WTC11 (cell line): ENCODE results near the gene CCNA1. TPM values are rescaled to one million over a fixed set of nuclear protein-coding genes. Genes with fewer than 3 reads are reported as not detected.

Source experiments
- CBFB ChIP-seq: sonication (generic); formaldehyde crosslinking; IDR thresholded peaks from 2 replicates; pipeline ENCODE4 v1.8.1; 2022; ENCODE audit warnings: mild to moderate bottlenecking, low read depth, missing genetic modification reagents
- CREM ChIP-seq: sonication (generic); formaldehyde crosslinking; IDR thresholded peaks from 2 replicates; pipeline ENCODE4 v1.8.1; 2022; ENCODE audit warnings: mild to moderate bottlenecking, missing genetic modification reagents, moderate library complexity
- E2F4 ChIP-seq: sonication (generic); formaldehyde crosslinking; IDR thresholded peaks from 2 replicates; pipeline ENCODE4 v1.8.1; 2022; ENCODE audit warnings: low read depth, mild to moderate bottlenecking, moderate library complexity, missing genetic modification reagents, borderline replicate concordance
- ETV6 ChIP-seq: sonication (generic); formaldehyde crosslinking; IDR thresholded peaks from 2 replicates; pipeline ENCODE4 v1.8.1; 2022; ENCODE audit warnings: mild to moderate bottlenecking, missing genetic modification reagents
- FOXJ3 ChIP-seq: sonication (generic); formaldehyde crosslinking; IDR thresholded peaks from 2 replicates; pipeline ENCODE4 v1.9.0; 2021; ENCODE audit warnings: missing genetic modification reagents, mild to moderate bottlenecking, borderline replicate concordance
- FOXK1 ChIP-seq: sonication (generic); formaldehyde crosslinking; IDR thresholded peaks from 2 replicates; pipeline ENCODE4 v1.8.0; 2022; ENCODE audit warnings: mild to moderate bottlenecking, moderate library complexity, missing genetic modification reagents
- FOXP4 ChIP-seq: sonication (generic); formaldehyde crosslinking; IDR thresholded peaks from 2 replicates; pipeline ENCODE4 v1.8.0; 2022; ENCODE audit warnings: mild to moderate bottlenecking, missing genetic modification reagents
- GABPB1 ChIP-seq: sonication (generic); formaldehyde crosslinking; IDR thresholded peaks from 2 replicates; pipeline ENCODE4 v1.8.1; 2023; ENCODE audit warnings: mild to moderate bottlenecking, missing genetic modification reagents
- GRHL2 ChIP-seq: fragments of 250-450 bp; sonication (Bioruptor Pico); IDR thresholded peaks from 2 replicates; pipeline ENCODE4 v1.8.0; 2022; ENCODE audit warnings: mild to moderate bottlenecking, moderate library complexity; ENCODE audit not compliant: insufficient replicate concordance, severe bottlenecking
- KAT7 ChIP-seq: sonication (generic); formaldehyde crosslinking; IDR thresholded peaks from 2 replicates; pipeline ENCODE4 v1.8.1; 2023; ENCODE audit warnings: missing genetic modification reagents, mild to moderate bottlenecking, borderline replicate concordance
- MAX ChIP-seq: sonication (generic); formaldehyde crosslinking; IDR thresholded peaks from 2 replicates; pipeline ENCODE4 v1.8.0; 2022; ENCODE audit warnings: mild to moderate bottlenecking, missing genetic modification reagents
- MXD4 ChIP-seq: fragments of 250-450 bp; sonication (Bioruptor Pico); IDR thresholded peaks from 2 replicates; pipeline ENCODE4 v1.8.0; 2021; ENCODE audit warnings: mild to moderate bottlenecking, moderate library complexity, borderline replicate concordance
- NR1H2 ChIP-seq: sonication (generic); formaldehyde crosslinking; IDR thresholded peaks from 2 replicates; pipeline ENCODE4 v1.9.0; 2021; ENCODE audit warnings: mild to moderate bottlenecking, moderate library complexity, missing genetic modification reagents
- SMAD3 ChIP-seq: sonication (generic); formaldehyde crosslinking; IDR thresholded peaks from 2 replicates; pipeline ENCODE4 v1.8.0; 2022; ENCODE audit warnings: missing genetic modification reagents, mild to moderate bottlenecking, borderline replicate concordance
- SMAD4 ChIP-seq: sonication (generic); formaldehyde crosslinking; IDR thresholded peaks from 2 replicates; pipeline ENCODE4 v1.8.0; 2022; ENCODE audit warnings: mild to moderate bottlenecking, missing genetic modification reagents
- SOX15 ChIP-seq: fragments of 250-450 bp; sonication (Bioruptor Pico); IDR thresholded peaks from 2 replicates; pipeline ENCODE4 v1.9.0; 2021; ENCODE audit warnings: mild to moderate bottlenecking
- TCF7 ChIP-seq: sonication (generic); formaldehyde crosslinking; IDR thresholded peaks from 2 replicates; pipeline ENCODE4 v1.8.0; 2022; ENCODE audit warnings: mild to moderate bottlenecking, low read depth, missing genetic modification reagents, moderate library complexity
- ZBTB21 ChIP-seq: sonication (generic); formaldehyde crosslinking; IDR thresholded peaks from 2 replicates; pipeline ENCODE4 v1.8.1; 2023; ENCODE audit warnings: mild to moderate bottlenecking, missing genetic modification reagents, borderline replicate concordance
- ZNF121 ChIP-seq: sonication (generic); formaldehyde crosslinking; IDR thresholded peaks from 2 replicates; pipeline ENCODE4 v1.8.0; 2023; ENCODE audit warnings: missing genetic modification reagents
- ZNF317 ChIP-seq: sonication (generic); formaldehyde crosslinking; IDR thresholded peaks from 2 replicates; pipeline ENCODE4 v1.8.1; 2023; ENCODE audit warnings: low read depth, mild to moderate bottlenecking, moderate library complexity, missing genetic modification reagents, borderline replicate concordance
- ZNF423 ChIP-seq: fragments of 250-450 bp; sonication (Bioruptor Pico); IDR thresholded peaks from 2 replicates; pipeline ENCODE4 v2.1.2; 2022; ENCODE audit warnings: mild to moderate bottlenecking, moderate library complexity
- ZNF671 ChIP-seq: fragments of 250-450 bp; sonication (Bioruptor Pico); IDR thresholded peaks from 2 replicates; pipeline ENCODE4 v1.8.0; 2021; ENCODE audit warnings: mild to moderate bottlenecking
- total RNA-seq: library from RNA; stranded (reverse); gene quantifications from 3 replicates; pipeline ENCODE4 v1.2.3, GENCODE V29; 2021
- TF ChIP-seq, protein P1 (sequence below): fragments of 250-450 bp; sonication (Bioruptor Pico); IDR thresholded peaks from 2 replicates; pipeline ENCODE4 v1.9.0; 2021; ENCODE audit warnings: mild to moderate bottlenecking, borderline replicate concordance
- TF ChIP-seq, protein P2 (sequence below): sonication (generic); formaldehyde crosslinking; IDR thresholded peaks from 2 replicates; pipeline ENCODE4 v1.8.1; 2023; ENCODE audit warnings: mild to moderate bottlenecking, missing genetic modification reagents, moderate library complexity
- TF ChIP-seq, protein P3 (sequence below): sonication (generic); formaldehyde crosslinking; IDR thresholded peaks from 2 replicates; pipeline ENCODE4 v1.8.1; 2023; ENCODE audit warnings: mild to moderate bottlenecking, missing genetic modification reagents
- TF ChIP-seq, protein P4 (sequence below): sonication (generic); formaldehyde crosslinking; IDR thresholded peaks from 2 replicates; pipeline ENCODE4 v1.8.1; 2022; ENCODE audit warnings: mild to moderate bottlenecking, moderate library complexity, missing genetic modification reagents

CCNA1 gene
- total RNA-seq, 1 experiment from 2014 or later = 3.8 TPM

- TF ChIP-seq, protein P1, sequence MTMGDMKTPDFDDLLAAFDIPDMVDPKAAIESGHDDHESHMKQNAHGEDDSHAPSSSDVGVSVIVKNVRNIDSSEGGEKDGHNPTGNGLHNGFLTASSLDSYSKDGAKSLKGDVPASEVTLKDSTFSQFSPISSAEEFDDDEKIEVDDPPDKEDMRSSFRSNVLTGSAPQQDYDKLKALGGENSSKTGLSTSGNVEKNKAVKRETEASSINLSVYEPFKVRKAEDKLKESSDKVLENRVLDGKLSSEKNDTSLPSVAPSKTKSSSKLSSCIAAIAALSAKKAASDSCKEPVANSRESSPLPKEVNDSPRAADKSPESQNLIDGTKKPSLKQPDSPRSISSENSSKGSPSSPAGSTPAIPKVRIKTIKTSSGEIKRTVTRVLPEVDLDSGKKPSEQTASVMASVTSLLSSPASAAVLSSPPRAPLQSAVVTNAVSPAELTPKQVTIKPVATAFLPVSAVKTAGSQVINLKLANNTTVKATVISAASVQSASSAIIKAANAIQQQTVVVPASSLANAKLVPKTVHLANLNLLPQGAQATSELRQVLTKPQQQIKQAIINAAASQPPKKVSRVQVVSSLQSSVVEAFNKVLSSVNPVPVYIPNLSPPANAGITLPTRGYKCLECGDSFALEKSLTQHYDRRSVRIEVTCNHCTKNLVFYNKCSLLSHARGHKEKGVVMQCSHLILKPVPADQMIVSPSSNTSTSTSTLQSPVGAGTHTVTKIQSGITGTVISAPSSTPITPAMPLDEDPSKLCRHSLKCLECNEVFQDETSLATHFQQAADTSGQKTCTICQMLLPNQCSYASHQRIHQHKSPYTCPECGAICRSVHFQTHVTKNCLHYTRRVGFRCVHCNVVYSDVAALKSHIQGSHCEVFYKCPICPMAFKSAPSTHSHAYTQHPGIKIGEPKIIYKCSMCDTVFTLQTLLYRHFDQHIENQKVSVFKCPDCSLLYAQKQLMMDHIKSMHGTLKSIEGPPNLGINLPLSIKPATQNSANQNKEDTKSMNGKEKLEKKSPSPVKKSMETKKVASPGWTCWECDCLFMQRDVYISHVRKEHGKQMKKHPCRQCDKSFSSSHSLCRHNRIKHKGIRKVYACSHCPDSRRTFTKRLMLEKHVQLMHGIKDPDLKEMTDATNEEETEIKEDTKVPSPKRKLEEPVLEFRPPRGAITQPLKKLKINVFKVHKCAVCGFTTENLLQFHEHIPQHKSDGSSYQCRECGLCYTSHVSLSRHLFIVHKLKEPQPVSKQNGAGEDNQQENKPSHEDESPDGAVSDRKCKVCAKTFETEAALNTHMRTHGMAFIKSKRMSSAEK (CRISPR knock-in tag) = no peak
- TF ChIP-seq, protein P2, sequence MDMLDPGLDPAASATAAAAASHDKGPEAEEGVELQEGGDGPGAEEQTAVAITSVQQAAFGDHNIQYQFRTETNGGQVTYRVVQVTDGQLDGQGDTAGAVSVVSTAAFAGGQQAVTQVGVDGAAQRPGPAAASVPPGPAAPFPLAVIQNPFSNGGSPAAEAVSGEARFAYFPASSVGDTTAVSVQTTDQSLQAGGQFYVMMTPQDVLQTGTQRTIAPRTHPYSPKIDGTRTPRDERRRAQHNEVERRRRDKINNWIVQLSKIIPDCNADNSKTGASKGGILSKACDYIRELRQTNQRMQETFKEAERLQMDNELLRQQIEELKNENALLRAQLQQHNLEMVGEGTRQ (CRISPR knock-in tag) = no peak
- no peak for TF ChIP-seq ZNF423 (CRISPR knock-in tag)
- TF ChIP-seq GRHL2 (CRISPR knock-in tag) = no peak
- no peak for TF ChIP-seq SOX15
- TF ChIP-seq ZNF121 (CRISPR knock-in tag) = no peak
- no peak for TF ChIP-seq SMAD3
- peak; percentile 23; the same call in 1 of the 2 replicates for TF ChIP-seq MAX
- no peak for TF ChIP-seq SMAD4 (CRISPR knock-in tag)
- TF ChIP-seq FOXK1 (CRISPR knock-in tag) = no peak
- TF ChIP-seq FOXJ3 = no peak
- TF ChIP-seq, protein P3, sequence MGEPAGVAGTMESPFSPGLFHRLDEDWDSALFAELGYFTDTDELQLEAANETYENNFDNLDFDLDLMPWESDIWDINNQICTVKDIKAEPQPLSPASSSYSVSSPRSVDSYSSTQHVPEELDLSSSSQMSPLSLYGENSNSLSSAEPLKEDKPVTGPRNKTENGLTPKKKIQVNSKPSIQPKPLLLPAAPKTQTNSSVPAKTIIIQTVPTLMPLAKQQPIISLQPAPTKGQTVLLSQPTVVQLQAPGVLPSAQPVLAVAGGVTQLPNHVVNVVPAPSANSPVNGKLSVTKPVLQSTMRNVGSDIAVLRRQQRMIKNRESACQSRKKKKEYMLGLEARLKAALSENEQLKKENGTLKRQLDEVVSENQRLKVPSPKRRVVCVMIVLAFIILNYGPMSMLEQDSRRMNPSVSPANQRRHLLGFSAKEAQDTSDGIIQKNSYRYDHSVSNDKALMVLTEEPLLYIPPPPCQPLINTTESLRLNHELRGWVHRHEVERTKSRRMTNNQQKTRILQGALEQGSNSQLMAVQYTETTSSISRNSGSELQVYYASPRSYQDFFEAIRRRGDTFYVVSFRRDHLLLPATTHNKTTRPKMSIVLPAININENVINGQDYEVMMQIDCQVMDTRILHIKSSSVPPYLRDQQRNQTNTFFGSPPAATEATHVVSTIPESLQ (CRISPR knock-in tag) = no peak
- TF ChIP-seq MXD4 (CRISPR knock-in tag) = no peak
- no peak for TF ChIP-seq FOXP4 (CRISPR knock-in tag)
- TF ChIP-seq ZNF671 (CRISPR knock-in tag) = no peak
- TF ChIP-seq NR1H2 (CRISPR knock-in tag) = no peak
- peak; percentile 12; the same call in 1 of the 2 replicates for TF ChIP-seq ZBTB21 (CRISPR knock-in tag)
- no peak for TF ChIP-seq CREM (CRISPR knock-in tag)
- no peak for TF ChIP-seq GABPB1 (CRISPR knock-in tag)
- TF ChIP-seq, protein P4, sequence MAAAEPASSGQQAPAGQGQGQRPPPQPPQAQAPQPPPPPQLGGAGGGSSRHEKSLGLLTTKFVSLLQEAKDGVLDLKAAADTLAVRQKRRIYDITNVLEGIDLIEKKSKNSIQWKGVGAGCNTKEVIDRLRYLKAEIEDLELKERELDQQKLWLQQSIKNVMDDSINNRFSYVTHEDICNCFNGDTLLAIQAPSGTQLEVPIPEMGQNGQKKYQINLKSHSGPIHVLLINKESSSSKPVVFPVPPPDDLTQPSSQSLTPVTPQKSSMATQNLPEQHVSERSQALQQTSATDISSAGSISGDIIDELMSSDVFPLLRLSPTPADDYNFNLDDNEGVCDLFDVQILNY = 0 out of 2 replicates have a peak, but pooled peaks have one; percentile 54
- no peak for TF ChIP-seq CBFB (CRISPR knock-in tag)
- 0 out of 2 replicates have a peak, but pooled peaks have one; percentile 74 for TF ChIP-seq KAT7 (CRISPR knock-in tag)
- no peak for TF ChIP-seq E2F4
- TF ChIP-seq ZNF317 (CRISPR knock-in tag) = no peak
- peak; percentile 54; the same call in 1 of the 2 replicates for TF ChIP-seq ETV6
- no peak for TF ChIP-seq TCF7
These were observed 840 bp upstream of the CCNA1 start (continued) for GRCh38 chr13:36431204-36432105.
